Activated CD4-positive, alpha-beta T cell treated with anti-CD3 and anti-CD28 coated beads, Interleukin-2, amount 50 U/mL, for 48 hours (primary cell): ENCODE data around the gene NMT1.
A peak's percentile ranks its signal among the peaks of the same experiment; 100 is the strongest.
"Not testable (repeated sequence)": the region's sequence is repeated elsewhere in the genome, so short reads cannot be mapped to it uniquely, and the experiment has no call there.

Experiments
- DNase-seq, 2 experiments: peaks; one replicate each; pipeline ENCODE4 v3.0.0-alpha.2; 2020

The NMT1 gene

GRCh38 chr17:45123930-45124796, 63.0 kb downstream of the NMT1 start:
- DNase-seq: peak in 1 of 2 experiments; percentile 37

GRCh38 chr17:45124797-45125122, 63.6 kb downstream of the NMT1 start:
- DNase-seq: not testable (repeated sequence)

- no peak for DNase-seq
Observed at GRCh38 chr17:45125509-45125908, 64.4 kb downstream of the NMT1 start.

- DNase-seq: no peak
Observed at GRCh38 chr17:45127207-45127547, 66.1 kb downstream of the NMT1 start.

- no peak for DNase-seq
Observed at GRCh38 chr17:45127548-45128300, 66.6 kb downstream of the NMT1 start.

GRCh38 chr17:45128331-45128730, 67.2 kb downstream of the NMT1 start:
- DNase-seq: no peak

- no peak for DNase-seq
Observed at GRCh38 chr17:45128989-45129388, 67.9 kb downstream of the NMT1 start.

- DNase-seq: no peak
Observed at GRCh38 chr17:45129426-45129939, 68.4 kb downstream of the NMT1 start.

- DNase-seq: no peak
Observed at GRCh38 chr17:45129940-45130680, 69.0 kb downstream of the NMT1 start.

GRCh38 chr17:45130681-45131615, 69.8 kb downstream of the NMT1 start:
- DNase-seq: no peak

- peak; percentile 60 to 69 for DNase-seq
Observed at GRCh38 chr17:45131616-45132319, 70.7 kb downstream of the NMT1 start.

GRCh38 chr17:45132320-45132571, 71.1 kb downstream of the NMT1 start, which contains the start of gene PLCD3:
Gene PLCD3 (minus strand): TSS chr17:45132515. CDS start chr17:45132410, 105 bp downstream.
- no peak for DNase-seq

GRCh38 chr17:45132572-45133463, 71.7 kb downstream of the NMT1 start:
- peak; percentile 70 to 71 for DNase-seq

- DNase-seq: peak; percentile 97 to 98
Observed at GRCh38 chr17:45135192-45135977, 74.3 kb downstream of the NMT1 start, which contains the start of gene ACBD4. Gene ACBD4 (plus strand): TSS chr17:45135687. CDS start chr17:45136145, 458 bp downstream.

GRCh38 chr17:45135978-45136791, 75.1 kb downstream of the NMT1 start:
- DNase-seq: no peak

GRCh38 chr17:45136846-45137560, 75.9 kb downstream of the NMT1 start:
- DNase-seq: no peak

- DNase-seq: no peak
Observed at GRCh38 chr17:45137561-45138305, 76.6 kb downstream of the NMT1 start.
